H1 (cell line): ENCODE measurements around the gene IFNAR2.

Source experiments
- EGR1 ChIP-seq: IDR thresholded peaks from 2 replicates; pipeline ENCODE4 v1.6.1; 2011; ENCODE audit warnings: low read depth, low read length, borderline replicate concordance
- YY1 ChIP-seq: IDR thresholded peaks from 2 replicates; pipeline ENCODE4 v1.6.1; 2011; ENCODE audit warnings: low read depth, mild to moderate bottlenecking, low read length

- TF ChIP-seq YY1 (no peak), EGR1 (no peak)
Observed at GRCh38 chr21:33189824-33190223, 39.9 kb upstream of the IFNAR2 start.
